Activated CD8-positive, alpha-beta T cell treated with anti-CD3 and anti-CD28 coated beads for 36 hours (primary cell): ENCODE measurements around the gene CREB3L1. TPM values are rescaled to one million over a fixed set of nuclear protein-coding genes. Genes with fewer than 3 reads are reported as not detected.

Experiments used
- ATAC-seq: fragments of 200-7000 bp; cut with Tn5 transposase; one replicate; pipeline ENCODE4 v1.10.0; 2021; ENCODE audit warnings: mild to moderate bottlenecking, moderate library complexity
- CTCF ChIA-PET: fragments of 350-600 bp; sonication (Branson Sonifier 250); formaldehyde crosslinking; loops from one replicate; lab custom pipeline; 2021; ENCODE audit warnings: antibody characterized with exemption; lab: Charles Lee
- POLR2A ChIA-PET: fragments of 350-600 bp; sonication (Branson Sonifier 250); formaldehyde crosslinking; loops from one replicate; lab custom pipeline; 2021; ENCODE audit warnings: antibody characterized with exemption; lab: Charles Lee
- DNase-seq: peaks from one replicate; pipeline ENCODE4 v3.0.0-alpha.2; 2020
- H3K27ac Mint-ChIP-seq: one replicate; pipeline ENCODE4 v1.8.0; 2021; ENCODE audit warnings: mild to moderate bottlenecking, mixed read lengths
- H3K27me3 Mint-ChIP-seq: one replicate; pipeline ENCODE4 v1.8.0; 2021; ENCODE audit warnings: mixed read lengths
- H3K36me3 Mint-ChIP-seq: one replicate; pipeline ENCODE4 v1.8.0; 2021; ENCODE audit warnings: low read depth, mixed read lengths
- H3K4me1 Mint-ChIP-seq: one replicate; pipeline ENCODE4 v1.8.0; 2021; ENCODE audit warnings: low read depth, mixed read lengths
- H3K4me3 Mint-ChIP-seq: one replicate; pipeline ENCODE4 v1.8.0; 2021; ENCODE audit warnings: mild to moderate bottlenecking, moderate library complexity, mixed read lengths
- H3K9me3 Mint-ChIP-seq: one replicate; pipeline ENCODE4 v1.8.0; 2021; ENCODE audit warnings: mixed read lengths
- intact Hi-C: fragments of 100-400 bp; cut with micrococcal nuclease; formaldehyde crosslinking; loops from one replicate; pipeline ENCODE4 v1.10.0; 2022
- total RNA-seq, 2 experiments: library from RNA; stranded (reverse); gene quantifications; one replicate each; pipeline ENCODE4 v1.2.3, GENCODE V29; 2021
- TF ChIP-seq, protein P1 (sequence below): fragments of 200-600 bp; IDR thresholded peaks from one replicate; pipeline ENCODE4 v1.8.0; 2022; ENCODE audit warnings: antibody characterized with exemption, mild to moderate bottlenecking

Gene CREB3L1
- total RNA-seq, 2 experiments from 2014 or later = not detected

- H3K4me1 Mint-ChIP-seq = peaks cover 38% of the 10 kb centered on the region
- CTCF ChIA-PET = interaction anchor here (1.0 to 4.5 kb wide), 3 partner anchors 9 to 15 kb away, joined by 3 to 17 read pairs (median 5); partner anchors contain the start of gene DGKZ
Measured at GRCh38 chr11:46336563-46337180, 59.2 kb downstream of the CREB3L1 start.

DNA sequence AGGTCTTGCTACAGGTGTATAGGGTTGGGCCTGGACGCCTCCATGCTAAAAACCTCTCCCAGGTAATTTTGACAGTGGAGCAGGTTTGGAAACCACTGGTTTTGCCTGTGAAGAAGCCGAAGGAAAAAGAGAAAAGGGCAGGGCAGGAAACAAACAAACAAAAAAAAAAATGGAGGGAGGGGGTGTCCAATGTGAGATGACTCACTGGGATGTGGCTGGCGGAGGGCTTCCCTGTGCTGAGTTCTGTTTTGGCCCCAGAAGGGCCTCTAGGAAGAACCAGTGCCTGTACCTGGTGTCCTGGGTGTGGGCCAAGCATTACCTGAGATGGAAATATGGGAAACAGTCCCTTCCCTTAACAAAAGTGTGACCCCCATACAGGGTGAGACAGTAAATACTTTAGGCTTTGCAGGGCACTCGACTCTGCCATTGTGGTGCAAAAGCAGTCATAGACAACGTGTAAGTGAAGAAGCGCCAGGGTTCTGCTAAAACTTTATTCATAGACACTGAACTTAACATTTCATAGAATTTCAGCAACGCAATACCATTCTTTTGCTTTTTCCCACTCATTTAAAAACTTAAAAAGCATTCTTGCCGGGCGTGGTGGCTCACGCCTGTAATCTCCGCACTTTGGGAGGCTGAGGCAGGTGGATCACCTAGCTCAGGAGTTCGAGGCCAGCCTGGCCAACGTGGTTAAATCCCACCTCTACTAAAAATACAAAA, 60.3 kb downstream of the CREB3L1 start:
- intact Hi-C loops = no loop called here
- POLR2A ChIA-PET = interaction anchor here (0.9 kb wide), 1 partner anchor 31 kb away, joined by 3 read pairs; no protein-coding TSS in a partner anchor
- TF ChIP-seq, protein P1, sequence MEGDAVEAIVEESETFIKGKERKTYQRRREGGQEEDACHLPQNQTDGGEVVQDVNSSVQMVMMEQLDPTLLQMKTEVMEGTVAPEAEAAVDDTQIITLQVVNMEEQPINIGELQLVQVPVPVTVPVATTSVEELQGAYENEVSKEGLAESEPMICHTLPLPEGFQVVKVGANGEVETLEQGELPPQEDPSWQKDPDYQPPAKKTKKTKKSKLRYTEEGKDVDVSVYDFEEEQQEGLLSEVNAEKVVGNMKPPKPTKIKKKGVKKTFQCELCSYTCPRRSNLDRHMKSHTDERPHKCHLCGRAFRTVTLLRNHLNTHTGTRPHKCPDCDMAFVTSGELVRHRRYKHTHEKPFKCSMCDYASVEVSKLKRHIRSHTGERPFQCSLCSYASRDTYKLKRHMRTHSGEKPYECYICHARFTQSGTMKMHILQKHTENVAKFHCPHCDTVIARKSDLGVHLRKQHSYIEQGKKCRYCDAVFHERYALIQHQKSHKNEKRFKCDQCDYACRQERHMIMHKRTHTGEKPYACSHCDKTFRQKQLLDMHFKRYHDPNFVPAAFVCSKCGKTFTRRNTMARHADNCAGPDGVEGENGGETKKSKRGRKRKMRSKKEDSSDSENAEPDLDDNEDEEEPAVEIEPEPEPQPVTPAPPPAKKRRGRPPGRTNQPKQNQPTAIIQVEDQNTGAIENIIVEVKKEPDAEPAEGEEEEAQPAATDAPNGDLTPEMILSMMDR = no peak
- Mint-ChIP-seq H3K9me3 (no peaks in the 10 kb centered on the region), H3K4me1 (peaks cover 40% of the 10 kb centered on the region), H3K27ac (no peak overlapping the region), H3K4me3 (no peak overlapping the region), H3K36me3 (no peaks in the 10 kb centered on the region), H3K27me3 (no peaks in the 10 kb centered on the region)
- no peak for ATAC-seq
- CTCF ChIA-PET = interaction anchor here (1.0 to 4.5 kb wide), 3 partner anchors 8 to 14 kb away, joined by 3 to 17 read pairs (median 5); partner anchors contain the start of gene DGKZ
- no peak for DNase-seq

More at GRCh38 chr11:46336563-46337180, 59.2 kb downstream of the CREB3L1 start:
- H3K4me3 Mint-ChIP-seq = no peak overlapping the region
- TF ChIP-seq, protein P1 = no peak
- DNase-seq = no peak
- no peaks in the 10 kb centered on the region for H3K9me3 Mint-ChIP-seq
- H3K36me3 Mint-ChIP-seq = no peaks in the 10 kb centered on the region
- no peak for ATAC-seq
- intact Hi-C loops = no loop called here
- no peak overlapping the region for H3K27ac Mint-ChIP-seq
- no peaks in the 10 kb centered on the region for H3K27me3 Mint-ChIP-seq
- POLR2A ChIA-PET = no interaction called here

DNA sequence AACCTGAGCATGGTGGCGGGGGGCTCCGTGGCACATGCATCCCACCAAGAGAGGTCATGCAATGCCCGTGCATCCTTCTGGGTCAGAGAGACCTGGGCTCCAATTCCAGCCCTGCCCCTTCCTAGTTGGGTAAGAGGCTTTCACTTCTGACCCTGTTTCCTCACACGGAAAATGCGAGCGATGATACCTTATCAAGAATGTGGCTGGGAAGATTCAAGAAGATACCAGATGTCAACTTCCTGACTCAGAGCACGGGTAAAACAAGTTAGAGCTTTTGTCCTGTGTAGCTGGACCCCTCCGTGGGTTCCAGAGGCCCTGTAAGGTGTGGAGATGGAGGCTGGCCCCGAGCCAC, 61.1 kb downstream of the CREB3L1 start:
- TF ChIP-seq, protein P1 = no peak
- Mint-ChIP-seq H3K27ac (no peak overlapping the region), H3K9me3 (no peaks in the 10 kb centered on the region), H3K36me3 (no peaks in the 10 kb centered on the region), H3K4me3 (no peak overlapping the region), H3K4me1 (peaks cover 41% of the 10 kb centered on the region), H3K27me3 (no peaks in the 10 kb centered on the region)
- peak; percentile 24 for ATAC-seq
- ChIA-PET CTCF (interaction anchor here (0.8 to 4.5 kb wide), 3 partner anchors 8 to 14 kb away, joined by 3 to 17 read pairs (median 3); partner anchors contain the start of gene DGKZ), POLR2A (interaction anchor here (0.6 to 0.9 kb wide), 2 partner anchors 10 to 30 kb away, joined by 3 read pairs; no protein-coding TSS in a partner anchor)
- intact Hi-C loops = no loop called here
- no peak for DNase-seq

DNA sequence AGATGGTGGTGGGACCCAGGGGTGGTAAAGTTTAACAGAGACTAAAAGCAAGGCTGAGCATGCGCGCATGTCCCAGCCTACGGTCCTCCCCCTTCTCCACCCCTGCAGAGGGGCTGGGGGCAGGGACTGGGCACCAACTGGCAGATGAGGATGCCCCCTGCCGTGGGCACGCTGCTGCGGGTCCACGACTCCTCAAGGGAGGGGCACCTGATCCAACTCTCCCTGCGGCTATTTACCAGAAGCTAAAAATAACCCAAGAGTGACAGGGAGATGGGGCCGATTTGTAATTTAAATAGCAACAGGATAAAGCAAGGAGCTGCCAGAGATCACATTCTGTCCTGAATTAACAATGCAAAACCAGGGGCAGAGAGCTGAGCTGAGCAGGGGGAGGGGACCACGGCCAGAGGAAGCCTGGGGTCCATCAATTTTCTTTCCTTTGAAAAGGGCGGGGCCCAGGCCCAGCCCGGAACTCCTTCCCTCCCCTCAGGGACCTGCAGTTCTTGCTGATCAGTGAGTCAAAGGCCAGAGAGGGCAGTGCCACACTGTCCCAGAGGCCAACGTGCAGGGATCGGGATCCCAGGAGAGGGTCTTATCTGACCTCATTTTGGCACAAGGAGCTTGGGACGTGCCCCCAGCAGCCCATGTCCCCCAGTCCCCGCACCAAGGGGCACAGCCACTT, 61.7 kb downstream of the CREB3L1 start:
- TF ChIP-seq, protein P1 = no peak
- CTCF ChIA-PET = interaction anchor here (0.8 to 4.5 kb wide), 5 partner anchors 8 to 100 kb away, joined by 3 to 17 read pairs (median 5); partner anchors contain the start of gene DGKZ
- DNase-seq (no peak), ATAC-seq (no peak)
- POLR2A ChIA-PET = interaction anchor here (0.6 to 0.9 kb wide), 3 partner anchors 9 to 29 kb away, joined by 3 read pairs; no protein-coding TSS in a partner anchor
- no peak overlapping the region for H3K27ac Mint-ChIP-seq
- peaks cover 39% of the 10 kb centered on the region for H3K4me1 Mint-ChIP-seq
- intact Hi-C loops = no loop called here
- no peaks in the 10 kb centered on the region for H3K9me3 Mint-ChIP-seq
- no peak overlapping the region for H3K4me3 Mint-ChIP-seq
- no peaks in the 10 kb centered on the region for H3K36me3 Mint-ChIP-seq
- no peaks in the 10 kb centered on the region for H3K27me3 Mint-ChIP-seq
